ENCODE data around the gene APBA1.

- TF ChIP-seq CTCF (IDR thresholded peaks at IDR 0.05; ENCODE audit: insufficient read depth, low read length) (no peak), REST (IDR thresholded peaks at IDR 0.05; ENCODE audit: insufficient replicate concordance, low read depth) (no peak), POLR2AphosphoS5 (IDR thresholded peaks at IDR 0.05; ENCODE audit: low read depth) (no peak)
These were observed 136.3 kb downstream of the APBA1 start for GRCh38 chr9:69535911-69536310.
